Keratinocyte (primary cell): ENCODE results near the gene GAGE10. TPM values are rescaled to one million over a fixed set of nuclear protein-coding genes. Genes with fewer than 3 reads are reported as not detected.

Experiments used
- DNase-seq: peaks from one replicate; pipeline ENCODE4 v3.0.0-alpha.2; 2011; ENCODE audit warnings: low read depth, missing footprints, low spot score
- FAIRE-seq: peaks from 2 replicates; lab custom pipeline; 2011; peaks lifted over from hg19 to GRCh38; lab: Jason Lieb, UNC
- H2AFZ ChIP-seq: 2 replicates; pipeline ENCODE4 v1.6.0; 2012; ENCODE audit warnings: low read length, control low read depth, inconsistent platforms; ENCODE audit not compliant: control insufficient read depth
- H3K27ac ChIP-seq: 2 replicates; pipeline ENCODE4 v1.5.1; 2011; ENCODE audit warnings: low read length; ENCODE audit not compliant: control insufficient read depth, insufficient read depth
- H3K27me3 ChIP-seq: 3 replicates; pipeline ENCODE4 v1.6.0; 2011; ENCODE audit warnings: low read length; ENCODE audit not compliant: control insufficient read depth, insufficient read depth; ENCODE audit errors: extremely low read depth
- H3K36me3 ChIP-seq, 2 experiments: 2 replicates in 1 of 2; 3 replicates in 1 of 2; pipeline ENCODE4 v1.5.1; 2011; ENCODE audit warnings: low read length in 2 of 2, mild to moderate bottlenecking in 1 of 2; ENCODE audit not compliant: control insufficient read depth in 2 of 2, insufficient read depth in 2 of 2; ENCODE audit errors: extremely low read depth in 1 of 2
- H3K4me1 ChIP-seq: 3 replicates; pipeline ENCODE4 v1.5.1; 2011; ENCODE audit warnings: low read length; ENCODE audit not compliant: control insufficient read depth, insufficient read depth; ENCODE audit errors: extremely low read depth
- H3K4me2 ChIP-seq: 3 replicates; pipeline ENCODE4 v1.6.0; 2011; ENCODE audit warnings: low read depth, low read length; ENCODE audit not compliant: control insufficient read depth, insufficient read depth; ENCODE audit errors: extremely low read depth
- H3K4me3 ChIP-seq, 3 experiments: fragments of 200-600 bp in 1 of 3; sonication (generic) in 1 of 3; 2 replicates in 2 of 3; 3 replicates in 1 of 3; pipeline ENCODE4 v1.5.1; 2011 to 2016; ENCODE audit warnings: low read length in 3 of 3, mild to moderate bottlenecking in 3 of 3, control low read depth in 2 of 3, inconsistent platforms in 1 of 3, low read depth in 1 of 3, mixed read lengths in 1 of 3, mixed run types in 1 of 3, moderate library complexity in 1 of 3; ENCODE audit not compliant: control insufficient read depth in 2 of 3, insufficient read depth in 2 of 3; ENCODE audit errors: extremely low read depth in 1 of 3
- H3K79me2 ChIP-seq: 2 replicates; pipeline ENCODE4 v1.6.0; 2012; ENCODE audit warnings: low read length; ENCODE audit not compliant: control insufficient read depth, insufficient read depth
- H3K9ac ChIP-seq: 3 replicates; pipeline ENCODE4 v1.6.0; 2011; ENCODE audit warnings: low read length; ENCODE audit not compliant: control insufficient read depth, insufficient read depth; ENCODE audit errors: extremely low read depth
- H3K9me1 ChIP-seq: 3 replicates; pipeline ENCODE4 v1.6.0; 2011; ENCODE audit warnings: low read length; ENCODE audit not compliant: control insufficient read depth, insufficient read depth; ENCODE audit errors: extremely low read depth
- H3K9me3 ChIP-seq: 2 replicates; pipeline ENCODE4 v1.5.1; 2012; ENCODE audit warnings: low read depth, low read length; ENCODE audit not compliant: control insufficient read depth
- H4K20me1 ChIP-seq: 3 replicates; pipeline ENCODE4 v1.6.0; 2011; ENCODE audit warnings: low read length; ENCODE audit not compliant: control insufficient read depth, insufficient read depth; ENCODE audit errors: extremely low read depth
- CTCF ChIP-seq, 3 experiments: IDR thresholded peaks in 1 of 3; conservative IDR thresholded peaks in 1 of 3; optimal IDR thresholded peaks in 1 of 3; 2 replicates in 2 of 3; 3 replicates in 1 of 3; pipeline versions ENCODE3 to v1.5.1; 2011; ENCODE audit warnings: low read length in 3 of 3, mild to moderate bottlenecking in 3 of 3, moderate library complexity in 2 of 3, control low read depth in 1 of 3, inconsistent platforms in 1 of 3; ENCODE audit not compliant: insufficient read depth in 2 of 3; ENCODE audit errors: extremely low read depth in 1 of 3
- EZH2 ChIP-seq: IDR thresholded peaks from one replicate; pipeline ENCODE4 v1.6.1; 2012; ENCODE audit warnings: inconsistent platforms, mild to moderate bottlenecking, low read length, moderate library complexity
- dilution Hi-C: fragments of 300-500 bp; cut with MboI; formaldehyde crosslinking; loops from one replicate; pipeline ENCODE4 v1.7.0; 2020; ENCODE audit warnings: low sequenced_read_pairs; ENCODE audit not compliant: extremely low pct_ligation_motif_present
- polyA plus RNA-seq, 5 experiments: library from polyadenylated mRNA; depleted of rRNA in 3 of 5; stranded (reverse) in 3 of 5; stranded (forward) in 1 of 5; unstranded in 1 of 5; fragments of >200 nt; gene quantifications; 1 replicate in 1 of 5; 2 replicates in 3 of 5; 3 replicates in 1 of 5; pipeline versions ENCODE4 v1.2.1 to v1.2.3, GENCODE V29; 2011 to 2012; ENCODE audit warnings: missing spikeins in 2 of 5, low read depth in 1 of 5, low replicate concordance in 1 of 5

Gene GAGE10
- polyA plus RNA-seq, 1 donor (not counting 4 experiments of a cell fraction or from before 2014, with no cell fraction given): not detected

GRCh38 chrX:49286136-49286535 lies 17.3 kb upstream of the GAGE10 start:
- H3K4me2 ChIP-seq: no peak overlapping the region
- dilution Hi-C loops: no loop called here
- H3K4me3 ChIP-seq: no peak overlapping the region
- H2AFZ ChIP-seq: no peak overlapping the region
- no peaks in the 10 kb centered on the region for H3K9me1 ChIP-seq
- no peak for DNase-seq
- H3K9me3 ChIP-seq: no peaks in the 10 kb centered on the region
- H3K27me3 ChIP-seq: no peaks in the 10 kb centered on the region
- TF ChIP-seq CTCF (optimal IDR thresholded peaks at IDR 0.05 in 1 of 3, IDR thresholded peaks at IDR 0.05 in 1 of 3, conservative IDR thresholded peaks at IDR 0.05 in 1 of 3; ENCODE audit: extremely low read depth in 1 of 3, insufficient read depth in 2 of 3, low read length in 3 of 3): no peak
- TF ChIP-seq EZH2: no peak
- H3K4me1 ChIP-seq: no peaks in the 10 kb centered on the region
- no peak overlapping the region for H3K27ac ChIP-seq
- H3K9ac ChIP-seq: no peak overlapping the region
- H3K79me2 ChIP-seq: no peaks in the 10 kb centered on the region
- no peak for FAIRE-seq
- no peaks in the 10 kb centered on the region for H4K20me1 ChIP-seq
- H3K36me3 ChIP-seq: no peaks in the 10 kb centered on the region

GRCh38 chrX:49286581-49286980 lies 16.9 kb upstream of the GAGE10 start:
- DNase-seq: no peak
- Histone ChIP-seq H3K27ac (no peak overlapping the region), H3K27me3 (no peaks in the 10 kb centered on the region), H3K4me3 (no peak overlapping the region), H2AFZ (no peak overlapping the region), H3K4me2 (no peak overlapping the region), H3K79me2 (no peaks in the 10 kb centered on the region), H3K9me3 (no peaks in the 10 kb centered on the region), H3K9me1 (no peaks in the 10 kb centered on the region), H3K9ac (no peak overlapping the region), H4K20me1 (no peaks in the 10 kb centered on the region), H3K36me3 (no peaks in the 10 kb centered on the region), H3K4me1 (no peaks in the 10 kb centered on the region)
- dilution Hi-C loops: no loop called here
- TF ChIP-seq EZH2: no peak
- TF ChIP-seq CTCF (optimal IDR thresholded peaks at IDR 0.05 in 1 of 3, IDR thresholded peaks at IDR 0.05 in 1 of 3, conservative IDR thresholded peaks at IDR 0.05 in 1 of 3; ENCODE audit: extremely low read depth in 1 of 3, insufficient read depth in 2 of 3, low read length in 3 of 3): no peak
- no peak for FAIRE-seq
